HEK293T (cell line): ENCODE results near the gene C2CD5.

ENCODE experiments used
- BHLHE40 ChIP-seq: fragments of 450-650 bp; IDR thresholded peaks from 2 replicates; pipeline ENCODE4 v1.6.1; 2016; ENCODE audit warnings: mild to moderate bottlenecking, moderate library complexity, borderline replicate concordance
- SP1 ChIP-seq: fragments of 450-650 bp; IDR thresholded peaks from 2 replicates; pipeline ENCODE4 v1.6.1; 2017
- TARDBP ChIP-seq: fragments of 450-650 bp; IDR thresholded peaks from 2 replicates; pipeline ENCODE4 v1.6.1; 2016
- TF ChIP-seq, protein P1 (sequence below): fragments of 450-650 bp; IDR thresholded peaks from 2 replicates; pipeline ENCODE4 v1.6.1; 2016

DNA sequence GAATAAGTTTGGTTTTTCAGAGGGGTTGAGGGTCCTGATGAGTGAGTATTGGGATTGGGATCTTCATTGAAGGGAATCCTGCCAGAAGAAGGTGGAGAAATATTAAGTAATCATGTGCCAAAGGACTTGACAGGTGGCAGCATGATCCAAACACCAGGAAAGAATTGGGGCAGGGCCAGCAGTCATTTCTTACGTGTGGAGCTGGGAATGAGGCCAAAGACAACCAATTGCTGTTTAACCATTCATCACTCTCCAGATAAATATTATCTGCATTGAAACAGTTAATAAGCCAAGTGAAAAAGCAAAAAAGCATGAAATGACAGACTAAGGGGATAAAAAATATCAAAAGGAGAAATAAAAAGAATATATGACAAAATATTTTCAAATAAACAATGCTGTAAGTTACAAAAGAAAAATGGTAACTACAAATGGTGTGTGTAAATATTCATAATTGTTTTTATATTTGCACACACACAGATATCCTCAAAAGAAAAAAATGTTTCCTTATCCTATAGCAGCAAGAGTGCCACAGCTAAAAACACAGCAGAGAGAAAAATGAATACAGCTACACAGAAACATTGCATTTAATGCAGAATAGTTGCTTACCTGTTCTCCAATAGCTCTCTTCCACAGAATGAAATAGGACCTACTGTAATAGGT is 26.2 kb downstream of the C2CD5 start:
- TF ChIP-seq TARDBP (no peak), SP1 (no peak), BHLHE40 (no peak)
- TF ChIP-seq, protein P1, sequence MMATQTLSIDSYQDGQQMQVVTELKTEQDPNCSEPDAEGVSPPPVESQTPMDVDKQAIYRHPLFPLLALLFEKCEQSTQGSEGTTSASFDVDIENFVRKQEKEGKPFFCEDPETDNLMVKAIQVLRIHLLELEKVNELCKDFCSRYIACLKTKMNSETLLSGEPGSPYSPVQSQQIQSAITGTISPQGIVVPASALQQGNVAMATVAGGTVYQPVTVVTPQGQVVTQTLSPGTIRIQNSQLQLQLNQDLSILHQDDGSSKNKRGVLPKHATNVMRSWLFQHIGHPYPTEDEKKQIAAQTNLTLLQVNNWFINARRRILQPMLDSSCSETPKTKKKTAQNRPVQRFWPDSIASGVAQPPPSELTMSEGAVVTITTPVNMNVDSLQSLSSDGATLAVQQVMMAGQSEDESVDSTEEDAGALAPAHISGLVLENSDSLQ = no peak
